GM18861 (cell line): ENCODE measurements around the gene FAM47E.

Source experiments
- ATAC-seq: cut with Tn5 transposase; IDR thresholded peaks from one replicate; pipeline ENCODE4 v1.9.1; 2021; ENCODE audit not compliant: unreplicated experiment

FAM47E gene

GRCh38 chr4:76251441-76252270, at the start of gene FAM47E:
Gene FAM47E (plus strand): TSS chr4:76251721. CDS start chr4:76251747, 26 bp downstream.
- ATAC-seq = no peak

- ATAC-seq = no peak
Observed at GRCh38 chr4:76203541-76203940, 48.0 kb upstream of the FAM47E start.

GRCh38 chr4:76204936-76205335, 46.6 kb upstream of the FAM47E start:
- ATAC-seq = no peak

- ATAC-seq = no peak
Observed at GRCh38 chr4:76205476-76205875, 46.0 kb upstream of the FAM47E start.

GRCh38 chr4:76206222-76206942, 45.1 kb upstream of the FAM47E start:
- no peak for ATAC-seq

GRCh38 chr4:76207549-76207948, 44.0 kb upstream of the FAM47E start:
- ATAC-seq = no peak

- no peak for ATAC-seq
Observed at GRCh38 chr4:76208005-76208765, 43.3 kb upstream of the FAM47E start.

GRCh38 chr4:76209881-76210280, 41.6 kb upstream of the FAM47E start:
- no peak for ATAC-seq

- ATAC-seq = no peak
Observed at GRCh38 chr4:76210452-76210851, 41.1 kb upstream of the FAM47E start.

- ATAC-seq = no peak
Observed at GRCh38 chr4:76211769-76212708, 39.5 kb upstream of the FAM47E start.

GRCh38 chr4:76212851-76213414, 38.6 kb upstream of the FAM47E start:
- ATAC-seq = no peak

- ATAC-seq = peak; percentile 68
Observed at GRCh38 chr4:76213415-76214176, 37.9 kb upstream of the FAM47E start, which contains the start of gene SCARB2. Gene SCARB2 (minus strand): TSS chr4:76213824. CDS start chr4:76213543, 281 bp downstream.

GRCh38 chr4:76214177-76214675, 37.3 kb upstream of the FAM47E start:
- ATAC-seq = no peak

GRCh38 chr4:76215077-76215476, 36.4 kb upstream of the FAM47E start:
- ATAC-seq = no peak

GRCh38 chr4:76216524-76216923, 35.0 kb upstream of the FAM47E start:
- ATAC-seq = no peak

GRCh38 chr4:76216975-76217814, 34.3 kb upstream of the FAM47E start:
- no peak for ATAC-seq

- ATAC-seq = no peak
Observed at GRCh38 chr4:76219299-76220055, 32.0 kb upstream of the FAM47E start.
